Keratinocyte (primary cell): ENCODE results near the gene MKRN2. TPM values are rescaled to one million over a fixed set of nuclear protein-coding genes. Genes with fewer than 3 reads are reported as not detected.
"Not testable (repeated sequence)": the region's sequence is repeated elsewhere in the genome, so short reads cannot be mapped to it uniquely, and the experiment has no call there.

Source experiments
- DNase-seq: peaks from one replicate; pipeline ENCODE4 v3.0.0-alpha.2; 2011; ENCODE audit warnings: low read depth, missing footprints, low spot score
- FAIRE-seq: peaks from 2 replicates; lab custom pipeline; 2011; peaks lifted over from hg19 to GRCh38; lab: Jason Lieb, UNC
- H2AFZ ChIP-seq: 2 replicates; pipeline ENCODE4 v1.6.0; 2012; ENCODE audit warnings: low read length, control low read depth, inconsistent platforms; ENCODE audit not compliant: control insufficient read depth
- H3K27ac ChIP-seq: 2 replicates; pipeline ENCODE4 v1.5.1; 2011; ENCODE audit warnings: low read length; ENCODE audit not compliant: control insufficient read depth, insufficient read depth
- H3K27me3 ChIP-seq: 3 replicates; pipeline ENCODE4 v1.6.0; 2011; ENCODE audit warnings: low read length; ENCODE audit not compliant: control insufficient read depth, insufficient read depth; ENCODE audit errors: extremely low read depth
- H3K36me3 ChIP-seq, 2 experiments: 2 replicates in 1 of 2; 3 replicates in 1 of 2; pipeline ENCODE4 v1.5.1; 2011; ENCODE audit warnings: low read length in 2 of 2, mild to moderate bottlenecking in 1 of 2; ENCODE audit not compliant: control insufficient read depth in 2 of 2, insufficient read depth in 2 of 2; ENCODE audit errors: extremely low read depth in 1 of 2
- H3K4me1 ChIP-seq: 3 replicates; pipeline ENCODE4 v1.5.1; 2011; ENCODE audit warnings: low read length; ENCODE audit not compliant: control insufficient read depth, insufficient read depth; ENCODE audit errors: extremely low read depth
- H3K4me2 ChIP-seq: 3 replicates; pipeline ENCODE4 v1.6.0; 2011; ENCODE audit warnings: low read depth, low read length; ENCODE audit not compliant: control insufficient read depth, insufficient read depth; ENCODE audit errors: extremely low read depth
- H3K4me3 ChIP-seq, 3 experiments: fragments of 200-600 bp in 1 of 3; sonication (generic) in 1 of 3; 2 replicates in 2 of 3; 3 replicates in 1 of 3; pipeline ENCODE4 v1.5.1; 2011 to 2016; ENCODE audit warnings: low read length in 3 of 3, mild to moderate bottlenecking in 3 of 3, control low read depth in 2 of 3, inconsistent platforms in 1 of 3, low read depth in 1 of 3, mixed read lengths in 1 of 3, mixed run types in 1 of 3, moderate library complexity in 1 of 3; ENCODE audit not compliant: control insufficient read depth in 2 of 3, insufficient read depth in 2 of 3; ENCODE audit errors: extremely low read depth in 1 of 3
- H3K79me2 ChIP-seq: 2 replicates; pipeline ENCODE4 v1.6.0; 2012; ENCODE audit warnings: low read length; ENCODE audit not compliant: control insufficient read depth, insufficient read depth
- H3K9ac ChIP-seq: 3 replicates; pipeline ENCODE4 v1.6.0; 2011; ENCODE audit warnings: low read length; ENCODE audit not compliant: control insufficient read depth, insufficient read depth; ENCODE audit errors: extremely low read depth
- H3K9me1 ChIP-seq: 3 replicates; pipeline ENCODE4 v1.6.0; 2011; ENCODE audit warnings: low read length; ENCODE audit not compliant: control insufficient read depth, insufficient read depth; ENCODE audit errors: extremely low read depth
- H3K9me3 ChIP-seq: 2 replicates; pipeline ENCODE4 v1.5.1; 2012; ENCODE audit warnings: low read depth, low read length; ENCODE audit not compliant: control insufficient read depth
- H4K20me1 ChIP-seq: 3 replicates; pipeline ENCODE4 v1.6.0; 2011; ENCODE audit warnings: low read length; ENCODE audit not compliant: control insufficient read depth, insufficient read depth; ENCODE audit errors: extremely low read depth
- CTCF ChIP-seq, 3 experiments: IDR thresholded peaks in 1 of 3; conservative IDR thresholded peaks in 1 of 3; optimal IDR thresholded peaks in 1 of 3; 2 replicates in 2 of 3; 3 replicates in 1 of 3; pipeline versions ENCODE3 to v1.5.1; 2011; ENCODE audit warnings: low read length in 3 of 3, mild to moderate bottlenecking in 3 of 3, moderate library complexity in 2 of 3, control low read depth in 1 of 3, inconsistent platforms in 1 of 3; ENCODE audit not compliant: insufficient read depth in 2 of 3; ENCODE audit errors: extremely low read depth in 1 of 3
- EZH2 ChIP-seq: IDR thresholded peaks from one replicate; pipeline ENCODE4 v1.6.1; 2012; ENCODE audit warnings: inconsistent platforms, mild to moderate bottlenecking, low read length, moderate library complexity
- dilution Hi-C: fragments of 300-500 bp; cut with MboI; formaldehyde crosslinking; loops from one replicate; pipeline ENCODE4 v1.7.0; 2020; ENCODE audit warnings: low sequenced_read_pairs; ENCODE audit not compliant: extremely low pct_ligation_motif_present
- polyA plus RNA-seq, 5 experiments: library from polyadenylated mRNA; depleted of rRNA in 3 of 5; stranded (reverse) in 3 of 5; stranded (forward) in 1 of 5; unstranded in 1 of 5; fragments of >200 nt; gene quantifications; 1 replicate in 1 of 5; 2 replicates in 3 of 5; 3 replicates in 1 of 5; pipeline versions ENCODE4 v1.2.1 to v1.2.3, GENCODE V29; 2011 to 2012; ENCODE audit warnings: missing spikeins in 2 of 5, low read depth in 1 of 5, low replicate concordance in 1 of 5

The MKRN2 gene
- polyA plus RNA-seq, 1 donor (not counting 4 experiments of a cell fraction or from before 2014, with no cell fraction given) = 31.8 TPM

GRCh38 chr3:12624056-12624455 lies 67.2 kb downstream of the MKRN2 start:
- H3K4me3 ChIP-seq = no peak overlapping the region
- no peak overlapping the region for H3K9ac ChIP-seq
- no peaks in the 10 kb centered on the region for H3K9me3 ChIP-seq
- dilution Hi-C loops = no loop called here
- no peaks in the 10 kb centered on the region for H3K27me3 ChIP-seq
- H3K36me3 ChIP-seq = no peaks in the 10 kb centered on the region
- no peak overlapping the region for H2AFZ ChIP-seq
- no peak for FAIRE-seq
- no peak overlapping the region for H3K4me2 ChIP-seq
- no peaks in the 10 kb centered on the region for H3K4me1 ChIP-seq
- H3K79me2 ChIP-seq = peaks cover 89% of the 10 kb centered on the region
- TF ChIP-seq CTCF (optimal IDR thresholded peaks at IDR 0.05 in 1 of 3, IDR thresholded peaks at IDR 0.05 in 1 of 3, conservative IDR thresholded peaks at IDR 0.05 in 1 of 3; ENCODE audit: extremely low read depth in 1 of 3, insufficient read depth in 2 of 3, low read length in 3 of 3) (no peak), EZH2 (no peak)
- H4K20me1 ChIP-seq = peaks cover 9% of the 10 kb centered on the region
- no peaks in the 10 kb centered on the region for H3K9me1 ChIP-seq
- no peak overlapping the region for H3K27ac ChIP-seq
- DNase-seq = no peak

- H3K9me1 ChIP-seq, H3K9ac ChIP-seq, H3K36me3 ChIP-seq, H3K27me3 ChIP-seq, H3K4me3 ChIP-seq, dilution Hi-C loops, H4K20me1 ChIP-seq, H3K4me2 ChIP-seq, H2AFZ ChIP-seq, FAIRE-seq, DNase-seq, H3K9me3 ChIP-seq, H3K4me1 ChIP-seq, H3K27ac ChIP-seq: not testable (repeated sequence)
- H3K79me2 ChIP-seq = peaks cover 91% of the 10 kb centered on the region
Observed at GRCh38 chr3:12624964-12625363, 68.1 kb downstream of the MKRN2 start.

GRCh38 chr3:12627370-12627769 lies 70.5 kb downstream of the MKRN2 start:
- H3K9me3 ChIP-seq = no peaks in the 10 kb centered on the region
- FAIRE-seq (no peak), DNase-seq (no peak)
- peaks cover 93% of the 10 kb centered on the region for H3K79me2 ChIP-seq
- TF ChIP-seq EZH2 = no peak
- TF ChIP-seq CTCF (optimal IDR thresholded peaks at IDR 0.05 in 1 of 3, IDR thresholded peaks at IDR 0.05 in 1 of 3, conservative IDR thresholded peaks at IDR 0.05 in 1 of 3; ENCODE audit: extremely low read depth in 1 of 3, insufficient read depth in 2 of 3, low read length in 3 of 3) = no peak
- H3K27me3 ChIP-seq = no peaks in the 10 kb centered on the region
- no peaks in the 10 kb centered on the region for H3K4me1 ChIP-seq
- H3K4me2 ChIP-seq = no peak overlapping the region
- no peaks in the 10 kb centered on the region for H3K36me3 ChIP-seq
- no peak overlapping the region for H2AFZ ChIP-seq
- H3K4me3 ChIP-seq = no peak overlapping the region
- H3K27ac ChIP-seq = no peak overlapping the region
- peaks cover 2% of the 10 kb centered on the region for H3K9me1 ChIP-seq
- H4K20me1 ChIP-seq = peaks cover 7% of the 10 kb centered on the region
- no peak overlapping the region for H3K9ac ChIP-seq
- dilution Hi-C loops = no loop called here
